BLaER1 treated with 17β-estradiol and CSF1 and Interleukin-3, amounts not matched to agents 10 nM and 100 nM (cell line): ENCODE measurements around the gene ANKRD33.
A peak's percentile ranks its signal among the peaks of the same experiment; 100 is the strongest.

Source experiments
- H3K27ac ChIP-seq, 11 experiments: shearing (Covaris generic); formaldehyde crosslinking; 2 replicates each; pipeline ENCODE4 v1.8.1; 2022
- H3K27me3 ChIP-seq, 11 experiments: shearing (Covaris generic); formaldehyde crosslinking; 2 replicates each; pipeline ENCODE4 v1.8.1; 2022
- H3K36me3 ChIP-seq, 11 experiments: shearing (Covaris generic); formaldehyde crosslinking; 2 replicates each; pipeline ENCODE4 v1.8.1; 2022
- H3K4me1 ChIP-seq, 10 experiments: shearing (Covaris generic); formaldehyde crosslinking; 2 replicates each; pipeline ENCODE4 v1.8.1; 2022
- H3K4me2 ChIP-seq, 11 experiments: shearing (Covaris generic); formaldehyde crosslinking; 2 replicates each; pipeline ENCODE4 v1.8.1; 2022
- H3K4me3 ChIP-seq, 10 experiments: shearing (Covaris generic); formaldehyde crosslinking; 2 replicates each; pipeline ENCODE4 v1.8.1; 2022
- H3K9ac ChIP-seq, 11 experiments: shearing (Covaris generic); formaldehyde crosslinking; 2 replicates each; pipeline ENCODE4 v1.8.1; 2022
- H3K9me3 ChIP-seq, 11 experiments: shearing (Covaris generic); formaldehyde crosslinking; replicated peaks in 1 of 11; 2 replicates each; pipeline ENCODE4 v1.8.1; 2022
- H4K20me1 ChIP-seq, 11 experiments: shearing (Covaris generic); formaldehyde crosslinking; 2 replicates each; pipeline ENCODE4 v1.8.1; 2022
- Cebpa-rat ChIP-seq, 11 experiments: shearing (Covaris generic); IDR thresholded peaks; 2 replicates each; pipeline ENCODE4 v1.8.1; 2022

ANKRD33 gene, protein sequence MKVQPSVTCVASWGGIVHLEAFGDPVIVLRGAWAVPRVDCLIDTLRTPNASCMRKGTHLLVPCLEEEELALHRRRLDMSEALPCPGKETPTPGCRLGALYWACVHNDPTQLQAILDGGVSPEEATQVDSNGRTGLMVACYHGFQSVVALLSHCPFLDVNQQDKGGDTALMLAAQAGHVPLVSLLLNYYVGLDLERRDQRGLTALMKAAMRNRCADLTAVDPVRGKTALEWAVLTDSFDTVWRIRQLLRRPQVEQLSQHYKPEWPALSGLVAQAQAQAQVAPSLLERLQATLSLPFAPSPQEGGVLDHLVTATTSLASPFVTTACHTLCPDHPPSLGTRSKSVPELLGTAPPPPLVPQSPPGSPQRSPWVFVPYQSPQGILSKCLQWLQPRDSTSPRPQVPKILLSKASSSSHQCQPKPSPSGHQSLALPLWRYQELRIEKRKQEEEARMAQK

DNA sequence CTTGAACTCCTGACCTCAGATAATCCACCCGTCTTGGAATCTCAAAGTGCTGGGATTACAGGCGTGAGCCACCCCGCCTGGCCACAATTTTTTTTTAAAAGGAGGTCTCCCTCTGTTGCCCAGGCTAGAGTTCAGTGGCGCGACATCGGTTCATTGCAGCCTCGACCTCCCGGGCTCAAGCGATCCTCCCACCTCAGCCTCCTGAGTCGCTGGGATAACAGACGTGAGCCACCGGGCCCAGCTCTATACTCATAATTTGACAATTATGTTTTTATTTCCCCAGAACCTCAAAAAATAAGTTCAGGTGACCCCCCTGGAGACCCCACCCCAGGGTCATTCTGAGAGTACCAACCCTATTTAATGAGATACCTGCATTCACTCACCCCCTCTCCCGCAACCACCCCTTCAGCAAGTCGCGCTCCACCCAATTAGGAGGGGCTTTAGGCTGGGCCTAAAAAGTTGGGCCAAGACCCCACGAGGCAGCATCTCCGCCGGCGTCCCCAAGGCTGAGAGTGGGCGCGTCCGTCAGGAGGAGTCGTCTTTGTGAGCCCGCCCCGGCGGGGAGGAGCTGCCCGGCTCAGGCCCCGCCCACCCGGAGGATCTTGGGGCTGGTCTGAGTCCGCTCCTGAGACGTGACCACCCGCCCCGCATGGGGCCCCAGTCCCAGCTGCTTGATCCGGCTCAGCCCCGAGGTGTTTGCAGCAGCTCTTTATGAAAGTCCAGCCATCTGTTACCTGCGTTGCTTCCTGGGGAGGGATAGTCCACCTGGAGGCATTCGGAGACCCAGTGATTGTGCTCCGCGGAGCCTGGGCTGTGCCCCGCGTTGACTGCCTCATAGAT, at the start of gene ANKRD33:
Gene ANKRD33 (plus strand): TSS at position 628 of the 840 bp plus-strand sequence. CDS start 84 bp downstream, at position 712.
- H3K4me3 ChIP-seq, result peak within 1 kb of the TSS in 8 of 10 experiments; percentile 27 to 64 (median 51); a peak in 15 of 20 replicates
- H3K9me3 ChIP-seq, result peaks cover 12 to 25% (median 18%) of the 10 kb centered on the region in 11 experiments
- peak within 1 kb of the TSS; percentile 58 to 96 (median 91); a peak in 21 of 22 replicates for H3K27ac ChIP-seq
- H3K4me1 ChIP-seq, result peaks cover 49 to 95% (median 86%) of the 10 kb centered on the region in 10 experiments
- H4K20me1 ChIP-seq, result no peaks in the 10 kb centered on the region
- peak within 1 kb of the TSS; percentile 78 to 95 (median 85) for H3K4me2 ChIP-seq
- H3K9ac ChIP-seq, result peak within 1 kb of the TSS; percentile 49 to 83 (median 76); a peak in 20 of 22 replicates
- no peaks in the 10 kb centered on the region for H3K27me3 ChIP-seq
- H3K36me3 ChIP-seq, result peaks cover 0 to 17% (median 10%) of the 10 kb centered on the region in 11 experiments; a peak in 9 of 22 replicates
- no peak for TF ChIP-seq Cebpa-rat (IDR thresholded peaks at IDR 0.05)

DNA sequence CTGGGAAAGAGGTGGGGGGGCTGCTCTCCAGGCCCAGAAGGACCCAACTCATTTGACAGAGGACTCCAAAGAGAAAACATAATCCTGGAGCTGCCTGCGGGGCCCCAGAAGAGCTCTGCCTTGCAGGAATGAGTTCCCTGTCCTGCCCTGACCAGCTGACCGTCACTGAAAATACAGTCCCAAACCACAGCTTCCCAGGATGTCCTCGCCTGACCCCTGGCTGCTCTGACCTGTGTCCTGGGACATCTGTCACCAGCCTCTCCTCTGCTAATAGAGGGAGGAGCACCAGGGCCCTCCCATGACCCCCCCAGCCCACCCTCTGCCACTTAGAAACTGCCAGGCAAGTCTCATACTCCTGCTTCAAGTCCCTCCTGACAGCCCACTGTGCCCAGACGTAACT, 49.1 kb upstream of the ANKRD33 start:
- 0 out of 22 replicates have a peak, but pooled peaks cover 0 to 3% (median 0%) of the 10 kb centered on the region in 11 experiments for H3K27me3 ChIP-seq
- TF ChIP-seq Cebpa-rat (IDR thresholded peaks at IDR 0.05), result no peak
- H3K9me3 ChIP-seq, result no peaks in the 10 kb centered on the region
- H3K4me1 ChIP-seq, result peaks cover 14 to 74% (median 57%) of the 10 kb centered on the region in 10 experiments
- H3K4me3 ChIP-seq, result no peak overlapping the region
- H3K9ac ChIP-seq, result peak overlapping the region in 1 of 11 experiments; percentile 46; a peak in 2 of 22 replicates
- H3K4me2 ChIP-seq, result peak overlapping the region in 8 of 11 experiments; percentile 3 to 94 (median 56); a peak in 10 of 22 replicates
- no peaks in the 10 kb centered on the region for H3K36me3 ChIP-seq
- H4K20me1 ChIP-seq, result no peaks in the 10 kb centered on the region
- H3K27ac ChIP-seq, result peak overlapping the region in 4 of 11 experiments; percentile 2 to 88 (median 20); a peak in 6 of 22 replicates

DNA sequence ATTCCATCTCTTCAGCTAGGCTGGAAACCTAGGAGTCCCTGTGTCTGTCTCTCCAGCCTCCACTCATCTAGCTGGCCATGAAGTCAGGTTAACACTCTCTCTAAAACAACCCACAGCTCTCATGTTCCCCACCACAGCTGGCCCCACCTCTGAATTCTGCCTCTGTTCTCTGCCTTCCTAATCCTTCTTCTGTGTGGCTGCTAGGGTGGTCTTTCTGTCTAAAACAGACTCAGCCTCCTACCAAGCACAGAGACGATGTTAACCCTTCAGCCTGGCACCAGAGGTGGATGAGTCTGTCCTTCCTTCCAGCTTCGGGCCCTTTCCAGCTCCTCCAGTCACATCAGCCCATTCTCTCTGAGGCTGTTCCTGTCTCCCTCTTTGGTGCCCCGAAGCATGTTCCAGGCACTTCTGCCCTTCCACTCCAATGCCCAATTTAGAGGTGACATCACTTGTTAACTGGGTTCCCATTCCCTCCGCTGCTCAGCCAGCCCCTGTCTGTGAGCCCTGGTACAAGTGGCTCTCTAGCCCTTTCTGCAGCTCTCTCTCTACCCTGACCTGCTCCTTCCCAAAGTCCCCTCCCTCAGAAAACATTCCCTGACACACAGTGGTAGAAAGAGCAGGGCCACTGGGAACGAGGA, 48.5 kb upstream of the ANKRD33 start:
- no peaks in the 10 kb centered on the region for H3K36me3 ChIP-seq
- no peak overlapping the region for H3K4me3 ChIP-seq
- peaks cover 0 to 3% (median 0%) of the 10 kb centered on the region in 11 experiments; a peak in 1 of 22 replicates for H3K27me3 ChIP-seq
- H3K9ac ChIP-seq, result peak overlapping the region in 1 of 11 experiments; percentile 24; a peak in 1 of 22 replicates
- peak overlapping the region in 5 of 11 experiments; percentile 2 to 45 (median 13); a peak in 6 of 22 replicates for H3K27ac ChIP-seq
- H4K20me1 ChIP-seq, result no peaks in the 10 kb centered on the region
- H3K9me3 ChIP-seq, result no peaks in the 10 kb centered on the region
- H3K4me1 ChIP-seq, result peaks cover 7 to 71% (median 51%) of the 10 kb centered on the region in 10 experiments
- TF ChIP-seq Cebpa-rat (IDR thresholded peaks at IDR 0.05), result no peak
- H3K4me2 ChIP-seq, result peak overlapping the region in 5 of 11 experiments; percentile 28 to 84 (median 43); a peak in 8 of 22 replicates

DNA sequence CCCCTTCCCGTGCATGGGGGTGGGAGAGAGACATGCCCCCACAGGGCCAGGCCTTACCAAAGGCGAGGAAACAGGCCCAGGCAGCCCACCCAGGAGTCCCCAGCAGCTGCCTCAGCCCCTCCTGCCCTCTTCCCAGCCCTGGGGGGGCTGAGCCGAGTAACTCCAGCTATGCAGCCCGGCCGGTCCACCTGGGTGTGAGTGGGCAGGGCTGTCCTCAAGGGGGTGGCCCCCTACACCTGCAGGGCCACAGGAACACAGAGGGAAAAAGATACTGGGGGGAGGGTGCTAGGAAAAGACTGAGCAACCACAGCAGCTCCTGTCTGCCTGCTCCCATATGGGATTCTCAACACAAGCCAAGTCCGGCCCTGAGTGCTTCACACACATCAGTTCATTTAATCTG, 46.9 kb upstream of the ANKRD33 start:
- Histone ChIP-seq H3K4me1 (peaks cover under 1 to 67% (median 35%) of the 10 kb centered on the region in 10 experiments; a peak in 18 of 20 replicates), H3K9me3 (no peaks in the 10 kb centered on the region), H3K36me3 (no peaks in the 10 kb centered on the region), H3K9ac (no peak overlapping the region), H3K4me2 (peak overlapping the region in 6 of 11 experiments; percentile 12 to 84 (median 42); a peak in 11 of 22 replicates), H4K20me1 (no peaks in the 10 kb centered on the region), H3K4me3 (no peak overlapping the region), H3K27ac (peak overlapping the region in 4 of 11 experiments; percentile 6 to 53 (median 26); a peak in 5 of 22 replicates), H3K27me3 (peaks cover under 1 to 6% (median under 1%) of the 10 kb centered on the region in 11 experiments; a peak in 13 of 22 replicates)
- TF ChIP-seq Cebpa-rat (IDR thresholded peaks at IDR 0.05), result no peak

DNA sequence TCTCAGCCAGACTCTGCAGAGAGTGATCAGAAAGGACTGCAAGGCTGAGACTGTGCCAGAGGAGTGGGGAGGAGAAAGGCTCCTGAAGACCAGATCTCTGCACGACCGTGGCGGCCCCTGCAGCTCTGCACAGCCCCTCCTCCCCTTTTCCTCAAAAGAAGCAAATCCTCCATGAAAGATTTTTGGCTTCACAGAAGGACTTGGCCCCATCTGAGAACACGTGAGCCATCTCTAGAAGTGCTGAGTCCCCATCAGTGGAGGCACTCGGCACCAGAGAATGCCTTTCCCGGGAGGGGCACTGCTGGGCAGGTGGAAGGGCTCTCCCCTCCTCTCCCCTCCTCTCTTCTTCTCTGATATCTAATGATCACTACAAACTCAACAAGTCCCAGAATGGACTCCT, 46.2 kb upstream of the ANKRD33 start:
- peaks cover 8 to 13% (median 8%) of the 10 kb centered on the region in 11 experiments; a peak in 20 of 22 replicates for H3K27me3 ChIP-seq
- no peaks in the 10 kb centered on the region for H3K36me3 ChIP-seq
- peaks cover 8 to 67% (median 35%) of the 10 kb centered on the region in 10 experiments for H3K4me1 ChIP-seq
- no peak for TF ChIP-seq Cebpa-rat (IDR thresholded peaks at IDR 0.05)
- no peaks in the 10 kb centered on the region for H4K20me1 ChIP-seq
- no peak overlapping the region for H3K27ac ChIP-seq
- no peak overlapping the region for H3K9ac ChIP-seq
- H3K4me3 ChIP-seq, result no peak overlapping the region
- no peak overlapping the region for H3K4me2 ChIP-seq
- no peaks in the 10 kb centered on the region for H3K9me3 ChIP-seq

DNA sequence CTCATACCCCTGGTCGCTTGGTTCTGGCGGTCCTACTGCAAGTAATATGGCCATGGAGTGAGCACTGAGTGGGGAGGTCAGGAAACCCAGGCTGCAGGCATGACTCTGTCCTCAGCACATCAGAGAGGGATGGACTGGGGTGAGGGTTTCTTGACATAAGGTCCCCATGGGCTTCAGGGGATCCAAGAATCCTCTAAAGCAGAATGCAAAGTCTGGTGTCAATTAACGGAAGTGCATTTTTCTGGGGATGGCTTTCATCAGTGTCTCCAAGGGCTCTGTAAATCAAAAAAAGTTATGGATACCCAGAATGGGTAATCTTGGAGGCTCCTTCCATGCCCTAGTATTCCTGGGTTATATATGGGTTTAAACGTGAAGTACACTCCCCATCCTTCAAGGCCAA, 43.0 kb upstream of the ANKRD33 start:
- TF ChIP-seq Cebpa-rat (IDR thresholded peaks at IDR 0.05), result no peak
- H3K9ac ChIP-seq, result no peak overlapping the region
- H3K4me1 ChIP-seq, result peaks cover 19 to 63% (median 36%) of the 10 kb centered on the region in 10 experiments
- H3K36me3 ChIP-seq, result no peaks in the 10 kb centered on the region
- no peak overlapping the region for H3K4me2 ChIP-seq
- no peaks in the 10 kb centered on the region; a peak in 1 of 22 replicates for H4K20me1 ChIP-seq
- peaks cover 23 to 37% (median 32%) of the 10 kb centered on the region in 11 experiments for H3K27me3 ChIP-seq
- no peak overlapping the region for H3K27ac ChIP-seq
- H3K9me3 ChIP-seq, result no peaks in the 10 kb centered on the region
- no peak overlapping the region for H3K4me3 ChIP-seq

DNA sequence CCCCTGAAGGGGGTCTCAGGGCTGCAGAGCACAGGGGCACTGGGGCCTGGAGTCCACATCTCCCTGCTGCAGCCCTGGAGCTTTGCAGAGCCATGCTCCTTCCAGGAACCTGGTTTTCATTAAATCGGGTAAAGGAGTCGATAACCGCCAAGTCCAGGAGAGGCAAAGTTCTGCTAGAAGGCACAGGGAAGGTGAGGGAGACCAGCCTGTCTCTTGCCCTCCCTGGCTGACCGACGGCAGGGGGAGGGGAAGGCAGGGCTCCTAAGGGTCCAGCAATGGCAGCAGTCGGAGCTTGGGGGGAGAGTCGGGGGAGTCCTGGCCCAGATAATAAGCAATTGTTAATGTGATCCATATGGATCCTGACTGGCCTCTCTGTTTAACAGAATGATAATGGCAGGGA, 42.4 kb upstream of the ANKRD33 start:
- no peak for TF ChIP-seq Cebpa-rat (IDR thresholded peaks at IDR 0.05)
- peaks cover 23 to 64% (median 39%) of the 10 kb centered on the region in 10 experiments for H3K4me1 ChIP-seq
- H3K27ac ChIP-seq, result no peak overlapping the region
- H3K9ac ChIP-seq, result no peak overlapping the region
- peaks cover 23 to 38% (median 32%) of the 10 kb centered on the region in 11 experiments for H3K27me3 ChIP-seq
- H3K4me2 ChIP-seq, result no peak overlapping the region; a peak in 1 of 22 replicates
- H3K9me3 ChIP-seq, result no peaks in the 10 kb centered on the region
- no peak overlapping the region for H3K4me3 ChIP-seq
- H4K20me1 ChIP-seq, result no peaks in the 10 kb centered on the region; a peak in 1 of 22 replicates
- H3K36me3 ChIP-seq, result no peaks in the 10 kb centered on the region

DNA sequence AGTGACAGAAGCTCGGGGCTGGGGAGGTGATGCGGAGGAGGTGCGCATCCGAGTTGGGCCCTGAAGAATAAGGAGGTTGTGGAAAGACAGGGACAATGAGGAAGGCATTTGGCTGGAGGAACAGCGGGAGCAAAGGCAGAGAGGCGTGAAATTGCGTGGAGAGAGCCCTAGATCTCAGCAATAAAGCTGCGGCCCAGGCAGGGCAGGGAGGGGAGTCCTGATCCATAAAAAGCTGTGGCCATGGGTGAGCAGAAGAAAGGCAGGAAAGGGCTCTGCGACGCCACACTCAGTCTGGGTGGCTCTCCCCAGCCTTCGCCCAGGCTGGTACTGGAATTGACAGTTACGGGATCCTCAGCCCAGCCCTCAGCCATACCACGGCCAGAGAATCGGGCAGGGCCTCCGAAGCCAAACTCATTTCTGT, 41.6 kb upstream of the ANKRD33 start:
- Histone ChIP-seq H3K4me1 (peaks cover 31 to 64% (median 43%) of the 10 kb centered on the region in 10 experiments), H3K27me3 (peaks cover 23 to 38% (median 32%) of the 10 kb centered on the region in 11 experiments)

More for the DNA sequence above, 41.6 kb upstream of the ANKRD33 start:
- Histone ChIP-seq H3K4me3 (peak overlapping the region in 9 of 10 experiments; percentile 11 to 75 (median 58); a peak in 6 of 20 replicates), H3K36me3 (no peaks in the 10 kb centered on the region), H4K20me1 (no peaks in the 10 kb centered on the region; a peak in 1 of 22 replicates), H3K9ac (peak overlapping the region in 5 of 11 experiments; percentile 33 to 70 (median 49); a peak in 6 of 22 replicates), H3K27ac (peak overlapping the region in 4 of 11 experiments; percentile 15 to 35 (median 26); a peak in 3 of 22 replicates), H3K9me3 (no peaks in the 10 kb centered on the region), H3K4me2 (peak overlapping the region; percentile 92 to 100 (median 99))
- TF ChIP-seq Cebpa-rat (IDR thresholded peaks at IDR 0.05), result no peak
